ENCODE measurements around the gene MYL9.

MYL9 gene

GRCh38 chr20:36582821-36583220 is 41.5 kb downstream of the MYL9 start:
- no peak for DNase-seq (ENCODE audit: low read depth in 2 of 2)

DNA sequence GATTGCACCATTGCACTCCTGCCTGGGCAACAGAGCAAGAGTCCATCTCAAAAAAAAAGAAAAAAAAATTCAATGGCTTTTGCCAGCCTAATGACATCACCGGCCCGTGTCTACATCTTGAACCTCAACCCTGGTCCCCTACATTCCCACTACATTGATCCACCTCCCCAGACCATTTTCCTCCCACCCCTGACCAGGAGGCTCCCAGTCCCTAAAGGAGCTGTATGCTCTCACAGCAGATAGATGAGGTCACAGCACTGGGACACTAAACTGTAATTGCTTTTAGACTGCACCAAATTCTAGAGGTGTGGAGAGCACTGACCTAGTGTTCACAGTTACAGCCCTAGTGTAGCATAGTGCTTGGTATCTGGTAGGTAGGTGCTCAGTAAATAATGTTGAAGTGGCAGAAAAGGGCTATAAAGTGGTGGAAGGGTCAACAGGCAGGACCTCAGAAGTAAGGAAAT is 42.7 kb downstream of the MYL9 start:
- no peak for DNase-seq (ENCODE audit: low read depth in 2 of 2)

DNA sequence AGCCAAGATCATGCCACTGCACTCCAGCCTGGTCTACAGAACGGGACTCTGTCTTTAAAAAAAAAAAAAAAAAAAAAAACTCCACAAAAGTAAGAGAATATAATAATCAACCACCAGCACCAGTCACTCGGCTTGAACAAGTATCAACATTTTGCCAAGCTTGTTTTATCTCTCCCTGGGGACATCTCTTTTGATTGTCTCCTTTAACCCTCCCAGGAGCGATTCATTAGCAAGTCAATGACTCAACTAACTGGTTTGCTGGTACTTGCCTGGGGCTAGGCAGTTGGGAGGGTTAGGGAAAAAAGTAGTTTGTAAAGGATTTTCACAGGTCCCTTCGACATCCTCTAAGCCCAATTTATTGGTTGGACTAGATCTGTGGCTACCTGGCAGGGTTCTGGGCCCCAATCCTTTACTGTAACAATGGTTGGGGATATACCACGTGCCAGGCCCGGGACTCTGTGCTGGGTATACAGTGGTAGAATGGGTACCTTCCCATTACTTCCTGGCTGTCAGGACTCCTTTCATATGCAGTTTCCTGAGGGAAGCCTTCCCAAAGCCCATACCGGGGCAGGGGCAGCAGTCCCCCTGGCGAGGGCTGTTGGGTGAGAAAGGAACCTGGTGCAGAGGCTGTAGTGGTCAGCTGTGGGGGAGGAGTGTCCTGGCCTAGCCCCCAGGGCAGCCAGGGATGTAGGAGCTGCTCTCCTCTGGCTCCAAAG is 44.2 kb downstream of the MYL9 start:
- no peak for DNase-seq (ENCODE audit: low read depth in 2 of 2)

- no peak for DNase-seq (ENCODE audit: low read depth in 2 of 2)
Measured at GRCh38 chr20:36587388-36588070, 46.2 kb downstream of the MYL9 start.

GRCh38 chr20:36591281-36591680 is 50.0 kb downstream of the MYL9 start:
- no peak for DNase-seq (ENCODE audit: low read depth in 2 of 2)

GRCh38 chr20:36591854-36592641 is 50.7 kb downstream of the MYL9 start:
- DNase-seq (ENCODE audit: low read depth in 2 of 2): no peak

- DNase-seq (ENCODE audit: low read depth in 2 of 2): no peak
Measured at GRCh38 chr20:36593347-36593929, 52.1 kb downstream of the MYL9 start.

DNA sequence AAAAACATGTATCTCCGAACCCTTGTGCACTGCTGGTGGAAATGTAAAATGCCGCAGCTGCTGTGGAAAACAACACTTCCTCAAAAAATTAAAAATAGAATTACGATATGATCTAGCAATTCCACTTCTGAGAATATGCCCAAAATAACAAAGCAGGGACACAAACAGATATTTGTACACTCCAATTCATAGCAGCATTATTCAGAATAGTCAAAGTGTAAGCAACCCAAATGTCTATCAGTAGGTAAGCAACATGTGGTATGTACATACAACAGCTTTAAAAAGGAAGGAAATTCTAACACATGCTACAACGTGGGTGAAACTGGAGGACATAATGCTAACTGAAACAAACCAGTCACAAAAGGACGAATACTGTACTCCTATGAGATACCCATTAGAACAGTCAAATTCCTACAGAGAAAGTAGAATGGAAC is 58.6 kb downstream of the MYL9 start:
- DNase-seq (ENCODE audit: low read depth in 2 of 2): no peak
